ENCODE results near the gene OXLD1.

GRCh38 chr17:81651692-81652091 is 14.7 kb downstream of the OXLD1 start:
- TF ChIP-seq POLR2A (IDR thresholded peaks at IDR 0.05) (no peak), CTCF (IDR thresholded peaks at IDR 0.05) (no peak), EP300 (IDR thresholded peaks at IDR 0.05) (no peak), POLR2AphosphoS5 (IDR thresholded peaks at IDR 0.05) (no peak)
